Measurements from ENCODE around the gene CLEC18A.

The CLEC18A gene

GRCh38 chr16:69942099-69942491, 9.0 kb upstream of the CLEC18A start:
- CTCF ChIA-PET = interaction anchor here (1.8 kb wide), 1 partner anchor 12 kb away, joined by 11 read pairs; no protein-coding TSS in a partner anchor
- TF ChIP-seq WT1 (tag by site-specific recombination; IDR thresholded peaks at IDR 0.05) (no peak), ZNF426 (tag by site-specific recombination; IDR thresholded peaks at IDR 0.05) (no peak), ZNF169 (tag by site-specific recombination; IDR thresholded peaks at IDR 0.05) (no peak), ZNF174 (tag by site-specific recombination; IDR thresholded peaks at IDR 0.05) (no peak), GLIS2 (tag by site-specific recombination; IDR thresholded peaks at IDR 0.05) (no peak), HOXD13 (CRISPR knock-in tag; IDR thresholded peaks at IDR 0.05; ENCODE audit: borderline replicate concordance) (no peak), ZNF19 (tag by site-specific recombination; IDR thresholded peaks at IDR 0.05; ENCODE audit: low read depth) (no peak), ZBTB48 (tag by site-specific recombination; IDR thresholded peaks at IDR 0.05) (no peak), ZNF311 (tag by site-specific recombination; IDR thresholded peaks at IDR 0.05; ENCODE audit: borderline replicate concordance) (no peak), ZBTB7A (tag by site-specific recombination; IDR thresholded peaks at IDR 0.05; ENCODE audit: low read depth) (no peak), ZNF692 (tag by site-specific recombination; IDR thresholded peaks at IDR 0.05) (no peak), KLF16 (tag by site-specific recombination; IDR thresholded peaks at IDR 0.05) (no peak), ZNF629 (tag by site-specific recombination; IDR thresholded peaks at IDR 0.05) (no peak), ZIC2 (tag by site-specific recombination; IDR thresholded peaks at IDR 0.05) (no peak), ZNF121 (tag by site-specific recombination; IDR thresholded peaks at IDR 0.05) (no peak), SP2 (tag by site-specific recombination; IDR thresholded peaks at IDR 0.05) (no peak), ZNF843 (tag by site-specific recombination; IDR thresholded peaks at IDR 0.05) (no peak), ZNF140 (tag by site-specific recombination; IDR thresholded peaks at IDR 0.05) (no peak)
- TF ChIP-seq, protein P1, sequence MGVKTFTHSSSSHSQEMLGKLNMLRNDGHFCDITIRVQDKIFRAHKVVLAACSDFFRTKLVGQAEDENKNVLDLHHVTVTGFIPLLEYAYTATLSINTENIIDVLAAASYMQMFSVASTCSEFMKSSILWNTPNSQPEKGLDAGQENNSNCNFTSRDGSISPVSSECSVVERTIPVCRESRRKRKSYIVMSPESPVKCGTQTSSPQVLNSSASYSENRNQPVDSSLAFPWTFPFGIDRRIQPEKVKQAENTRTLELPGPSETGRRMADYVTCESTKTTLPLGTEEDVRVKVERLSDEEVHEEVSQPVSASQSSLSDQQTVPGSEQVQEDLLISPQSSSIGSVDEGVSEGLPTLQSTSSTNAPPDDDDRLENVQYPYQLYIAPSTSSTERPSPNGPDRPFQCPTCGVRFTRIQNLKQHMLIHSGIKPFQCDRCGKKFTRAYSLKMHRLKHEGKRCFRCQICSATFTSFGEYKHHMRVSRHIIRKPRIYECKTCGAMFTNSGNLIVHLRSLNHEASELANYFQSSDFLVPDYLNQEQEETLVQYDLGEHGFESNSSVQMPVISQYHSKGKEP (tag by site-specific recombination; IDR thresholded peaks at IDR 0.05) = no peak
- Histone ChIP-seq H3K36me3 (ENCODE audit: control insufficient read depth in 2 of 2, insufficient read depth in 1 of 2, low read length in 2 of 2) (peaks cover 0 to 32% of the 10 kb centered on the region in 2 experiments; a peak in 1 of 3 replicates), H3K9me3 (ENCODE audit: control insufficient read depth, insufficient read depth, low read depth, low read length) (no peaks in the 10 kb centered on the region), H3K4me3 (ENCODE audit: low read depth, low read length) (no peak overlapping the region), H3K4me1 (ENCODE audit: control insufficient read depth, insufficient read depth, low read length) (no peaks in the 10 kb centered on the region), H3K27ac (ENCODE audit: extremely low read depth, low read depth, low read length) (no peak overlapping the region)
- POLR2A ChIA-PET = no interaction called here

- POLR2A ChIA-PET = no interaction called here
- H3K4me1 ChIP-seq (ENCODE audit: control insufficient read depth, insufficient read depth, low read length) = no peaks in the 10 kb centered on the region
- H3K36me3 ChIP-seq (ENCODE audit: control insufficient read depth in 2 of 2, insufficient read depth in 1 of 2, low read length in 2 of 2) = peaks cover 0 to 26% of the 10 kb centered on the region in 2 experiments; a peak in 1 of 3 replicates
- H3K9me3 ChIP-seq (ENCODE audit: control insufficient read depth, insufficient read depth, low read depth, low read length) = no peaks in the 10 kb centered on the region
- CTCF ChIA-PET = no interaction called here
- no peak overlapping the region for H3K27ac ChIP-seq (ENCODE audit: extremely low read depth, low read depth, low read length)
- no peak overlapping the region for H3K4me3 ChIP-seq (ENCODE audit: low read depth, low read length)
- TF ChIP-seq TCF7L2 (IDR thresholded peaks at IDR 0.05; ENCODE audit: borderline replicate concordance, low read depth, low read length) = no peak
- TF ChIP-seq ZNF391 (tag by site-specific recombination; IDR thresholded peaks at IDR 0.05; ENCODE audit: borderline replicate concordance, low read depth) = no peak
- no peak for TF ChIP-seq GLIS1 (tag by site-specific recombination; IDR thresholded peaks at IDR 0.05)
- TF ChIP-seq ZFP3 (tag by site-specific recombination; IDR thresholded peaks at IDR 0.05; ENCODE audit: low read depth) = no peak
- TF ChIP-seq, protein P2, sequence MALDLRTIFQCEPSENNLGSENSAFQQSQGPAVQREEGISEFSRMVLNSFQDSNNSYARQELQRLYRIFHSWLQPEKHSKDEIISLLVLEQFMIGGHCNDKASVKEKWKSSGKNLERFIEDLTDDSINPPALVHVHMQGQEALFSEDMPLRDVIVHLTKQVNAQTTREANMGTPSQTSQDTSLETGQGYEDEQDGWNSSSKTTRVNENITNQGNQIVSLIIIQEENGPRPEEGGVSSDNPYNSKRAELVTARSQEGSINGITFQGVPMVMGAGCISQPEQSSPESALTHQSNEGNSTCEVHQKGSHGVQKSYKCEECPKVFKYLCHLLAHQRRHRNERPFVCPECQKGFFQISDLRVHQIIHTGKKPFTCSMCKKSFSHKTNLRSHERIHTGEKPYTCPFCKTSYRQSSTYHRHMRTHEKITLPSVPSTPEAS (tag by site-specific recombination; IDR thresholded peaks at IDR 0.05) = no peak
- TF ChIP-seq INSM2 (tag by site-specific recombination; IDR thresholded peaks at IDR 0.05) = no peak
- no peak for TF ChIP-seq ZNF341 (tag by site-specific recombination; IDR thresholded peaks at IDR 0.05; ENCODE audit: low read depth)
- TF ChIP-seq ZNF157 (tag by site-specific recombination; IDR thresholded peaks at IDR 0.05) = no peak
- TF ChIP-seq ZNF133 (tag by site-specific recombination; IDR thresholded peaks at IDR 0.05) = no peak
Observed at GRCh38 chr16:69942627-69943170, 8.4 kb upstream of the CLEC18A start.

All from HEK293 (cell line).